HG03521 (cell line): ENCODE results near the gene TBPL2.
"Not testable (repeated sequence)": the region's sequence is repeated elsewhere in the genome, so short reads cannot be mapped to it uniquely, and the experiment has no call there.

Source experiments
- ATAC-seq: cut with Tn5 transposase; IDR thresholded peaks from one replicate; pipeline ENCODE4 v1.9.1; 2021; ENCODE audit warnings: mild to moderate bottlenecking, moderate library complexity; ENCODE audit not compliant: unreplicated experiment

Gene TBPL2

DNA sequence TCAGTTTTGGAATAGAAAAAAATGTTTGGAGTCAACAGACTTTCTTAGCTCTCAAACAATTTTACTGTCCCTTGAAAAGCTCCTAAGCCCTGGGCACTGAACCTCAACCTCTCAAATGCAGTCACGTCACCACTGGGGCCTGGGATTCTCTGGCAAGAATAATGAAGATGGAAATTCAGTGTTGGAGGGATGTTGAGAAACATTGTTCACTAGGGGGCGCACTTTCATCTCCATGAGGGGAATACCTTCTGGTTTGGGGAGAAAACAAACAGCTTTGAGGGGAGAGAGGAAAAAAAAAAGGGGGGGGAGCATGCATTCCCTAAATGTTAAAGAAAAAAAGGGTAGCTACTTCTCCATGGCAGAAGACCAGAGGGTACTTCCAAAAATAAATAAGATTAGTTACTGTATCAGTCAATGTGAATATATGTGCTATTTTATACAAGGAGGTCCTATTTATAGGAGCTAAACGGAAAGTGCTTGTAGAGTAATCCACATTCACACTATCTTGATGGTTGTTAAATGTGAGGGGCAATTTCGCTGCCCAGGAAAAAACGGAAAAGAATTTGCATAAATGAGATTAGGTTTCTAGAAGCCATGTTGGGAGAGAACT is 5.8 kb upstream of the TBPL2 start:
- no peak for ATAC-seq

DNA sequence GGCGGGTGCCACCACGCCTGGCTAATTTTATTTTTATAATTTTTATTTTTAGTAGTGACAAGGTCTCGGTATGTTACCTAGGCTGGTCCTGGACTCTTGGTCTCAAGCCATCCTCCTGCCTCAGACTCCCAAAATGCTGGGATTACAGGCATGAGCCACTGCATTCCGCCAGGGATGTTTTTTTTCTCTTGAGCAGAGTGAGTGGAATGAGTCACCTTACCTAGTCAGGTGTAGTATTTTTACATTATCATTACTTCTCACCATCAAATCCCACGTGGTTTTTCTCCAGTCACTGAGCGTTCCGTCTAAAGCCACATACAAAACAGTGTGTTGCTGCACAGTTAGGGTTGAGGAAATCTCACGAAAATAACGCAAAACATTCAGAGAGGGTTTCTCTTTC is 870 bp upstream of the TBPL2 start:
- ATAC-seq, result no peak

DNA sequence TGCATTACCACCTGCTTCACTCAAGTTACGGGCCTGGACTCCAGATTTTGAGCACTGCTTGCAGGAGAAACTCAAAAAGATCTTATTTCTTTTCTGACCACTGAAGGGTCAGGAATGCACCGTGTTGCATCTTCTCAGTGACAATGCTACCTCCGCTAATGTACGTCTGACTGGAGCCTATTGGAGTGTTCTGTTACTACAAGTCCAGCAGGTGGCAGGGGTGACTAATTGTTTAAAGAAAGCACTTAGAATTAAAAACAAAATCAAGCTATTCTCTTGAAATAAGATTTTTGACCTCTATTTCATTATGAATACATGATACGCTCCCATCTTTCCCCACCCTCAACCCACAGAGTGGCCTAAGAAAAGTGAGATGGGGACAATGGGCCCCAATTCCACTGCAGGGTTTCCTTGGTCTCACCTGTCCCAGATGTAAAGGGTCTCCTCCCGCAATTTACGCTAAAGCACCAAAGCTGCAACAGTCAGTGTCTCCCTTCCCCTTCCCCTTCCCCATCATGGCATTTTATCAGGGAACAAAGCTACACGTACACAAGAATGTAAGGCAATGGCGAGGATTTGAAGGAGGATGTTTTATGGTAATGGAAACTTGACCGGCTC is 2.2 kb downstream of the TBPL2 start:
- ATAC-seq, result peak; percentile 48

DNA sequence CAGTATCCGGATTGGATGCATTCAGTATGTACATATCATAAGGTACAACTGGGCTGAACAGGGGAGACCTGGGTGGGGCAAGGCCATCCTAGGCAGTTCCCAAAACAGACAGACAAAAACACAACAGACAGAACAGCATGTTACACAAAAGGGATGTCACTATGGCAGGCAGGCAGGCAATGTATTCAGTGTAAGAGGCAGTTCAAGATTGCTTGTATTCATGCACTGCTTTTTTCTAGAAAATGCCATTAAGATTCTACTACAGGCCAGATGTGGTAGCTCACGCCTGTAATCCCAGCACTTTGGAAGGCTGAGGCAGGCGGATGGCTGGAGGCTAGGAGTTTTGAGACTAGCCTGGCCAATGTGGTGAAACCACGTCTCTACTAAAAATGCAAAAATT is 3.5 kb downstream of the TBPL2 start:
- ATAC-seq, result no peak

DNA sequence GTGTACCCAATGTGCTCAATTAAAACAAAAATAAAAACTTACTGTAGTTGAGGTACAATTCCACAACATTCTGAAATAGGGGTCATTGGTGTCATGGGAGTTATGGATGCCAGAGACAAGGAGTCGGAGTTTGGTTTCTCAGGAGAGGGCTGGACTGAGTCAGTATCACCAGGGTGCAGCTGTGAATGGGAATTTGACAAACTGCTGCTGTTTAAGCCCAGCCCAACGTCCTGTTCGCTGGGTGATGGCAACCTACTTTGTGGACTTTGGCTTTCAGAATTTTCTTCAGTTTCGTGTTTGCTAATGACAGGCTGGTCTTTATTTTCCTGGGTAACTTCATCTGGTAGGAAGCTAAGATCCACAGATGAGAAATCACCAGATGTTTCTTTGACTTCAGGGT is 3.9 kb downstream of the TBPL2 start:
- no peak for ATAC-seq

DNA sequence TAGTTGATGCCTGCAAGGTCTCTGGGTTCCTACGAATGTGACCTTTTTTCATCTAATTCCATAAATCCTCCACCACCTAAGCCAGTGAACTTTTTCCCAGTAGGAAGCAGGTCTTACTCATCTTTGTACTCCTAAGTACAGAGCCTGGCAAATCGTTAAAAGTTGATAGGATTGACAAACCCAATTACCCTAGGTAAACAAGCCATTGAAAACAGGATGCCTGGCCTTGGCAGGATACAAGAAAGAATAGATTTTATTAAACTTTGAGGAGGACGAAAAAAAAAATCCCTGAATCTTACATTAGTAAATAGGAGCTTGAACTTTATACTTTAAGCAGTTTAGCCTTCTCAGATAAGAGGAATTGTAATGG is 5.6 kb downstream of the TBPL2 start:
- no peak for ATAC-seq

DNA sequence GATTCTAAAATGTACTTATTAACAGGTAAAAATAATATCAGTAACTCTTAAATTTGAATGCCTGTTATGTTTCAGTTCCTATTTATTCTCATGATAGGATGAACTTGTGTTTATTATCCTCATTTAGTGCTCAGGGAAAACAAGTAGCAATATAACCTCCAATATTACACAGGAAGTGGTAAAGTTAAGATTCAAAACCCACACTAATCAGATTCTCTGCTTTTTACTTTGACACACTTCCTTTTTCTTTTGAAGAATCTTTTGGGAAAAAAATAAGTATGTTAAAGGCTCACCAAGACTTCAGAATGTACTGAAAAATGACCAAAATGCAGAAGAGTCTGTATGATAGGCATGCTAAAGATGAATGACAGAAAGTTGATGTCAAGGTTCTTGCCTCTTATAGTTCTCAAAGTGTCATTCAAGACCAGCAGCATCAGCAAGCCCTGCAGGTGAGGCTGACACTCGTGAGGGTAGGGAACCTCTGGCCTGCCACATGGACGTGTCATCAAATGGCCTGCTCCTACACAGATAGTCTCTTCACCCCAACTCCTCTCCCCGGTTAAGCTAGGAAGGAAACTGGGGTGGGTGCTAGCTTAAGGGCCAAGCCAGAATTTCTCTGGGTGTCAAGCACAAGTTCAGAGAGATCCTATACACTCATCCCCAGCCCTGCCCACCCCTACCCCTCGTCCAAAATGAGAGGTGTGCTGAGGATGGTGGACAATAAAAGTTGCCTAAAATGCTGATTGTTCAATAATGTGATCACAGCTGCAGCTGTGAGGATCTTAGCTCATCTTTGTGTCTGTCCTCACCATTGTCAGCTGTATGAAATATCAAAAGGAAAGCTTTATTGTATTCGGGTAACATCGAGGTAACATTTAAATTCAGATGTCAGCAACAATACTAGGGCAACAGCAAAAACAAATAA is 6.3 kb downstream of the TBPL2 start:
- no peak for ATAC-seq

DNA sequence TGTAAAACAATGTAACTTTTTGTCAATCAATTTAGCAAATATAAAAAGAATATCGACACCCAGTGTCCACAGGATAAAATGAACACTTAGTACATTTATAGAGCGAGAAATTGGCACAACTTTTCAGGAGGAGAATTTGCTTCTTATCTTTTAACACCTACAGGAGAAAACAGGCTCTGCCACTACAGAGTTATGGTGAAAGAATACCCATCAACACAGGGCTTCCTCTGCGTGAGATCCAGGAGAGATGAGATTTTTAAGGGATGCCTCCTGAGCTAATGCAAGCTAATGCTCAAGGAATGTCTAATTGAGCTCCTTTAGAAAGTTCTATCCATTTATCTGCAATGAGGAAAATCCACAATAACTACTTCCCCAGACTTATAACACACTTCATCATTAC is 7.8 kb downstream of the TBPL2 start:
- no peak for ATAC-seq

DNA sequence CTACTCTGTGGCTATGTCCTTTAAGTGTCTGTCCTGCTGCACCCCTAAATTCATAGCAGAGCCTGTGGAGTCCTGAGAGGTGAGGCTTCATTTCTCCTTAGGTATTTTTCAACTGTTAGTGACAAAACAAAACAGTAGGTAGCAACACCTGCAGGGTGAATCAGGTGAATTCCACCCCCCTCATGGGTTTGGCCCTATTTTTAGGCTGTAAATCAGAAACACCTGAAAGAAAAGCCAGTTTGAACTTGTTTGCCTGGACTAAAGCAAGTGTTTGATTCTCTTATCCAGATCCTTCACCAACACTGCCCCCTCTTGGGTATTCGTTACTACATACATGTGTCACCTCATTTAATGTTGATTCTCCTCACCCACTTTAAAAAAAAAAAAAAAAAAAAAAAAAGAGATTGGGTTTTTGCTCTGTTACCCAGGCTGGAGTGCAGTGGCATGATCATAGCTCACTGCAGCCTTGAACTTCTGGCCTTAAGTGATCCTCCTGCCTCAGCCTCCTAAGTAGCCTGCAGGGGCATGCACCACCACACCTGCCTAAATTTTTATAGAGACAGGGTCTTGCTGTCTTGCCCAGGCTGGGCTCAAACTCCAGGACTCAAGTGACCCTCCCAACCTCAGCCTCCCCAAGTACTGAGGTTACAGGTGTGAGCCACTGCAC is 10.3 kb downstream of the TBPL2 start:
- no peak for ATAC-seq

DNA sequence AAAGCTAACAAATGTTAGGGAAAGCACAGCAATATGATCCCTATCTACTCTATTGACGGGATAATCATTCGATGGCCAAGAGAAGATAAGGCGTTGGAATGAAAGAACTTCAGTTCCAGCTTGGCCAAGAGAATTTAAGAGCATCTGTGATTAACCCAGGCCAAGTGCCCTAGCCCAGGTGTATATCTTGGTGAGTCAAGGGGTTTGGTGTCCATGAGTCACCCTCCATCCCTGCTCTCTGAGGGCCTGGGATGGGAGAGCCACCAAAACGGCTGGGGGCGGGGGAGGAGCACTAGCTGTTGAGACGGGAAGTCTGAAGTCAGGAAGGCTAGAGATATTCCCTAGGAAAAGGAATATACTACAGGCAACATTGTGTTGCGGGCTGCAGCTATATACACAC is 13.0 kb downstream of the TBPL2 start:
- no peak for ATAC-seq

DNA sequence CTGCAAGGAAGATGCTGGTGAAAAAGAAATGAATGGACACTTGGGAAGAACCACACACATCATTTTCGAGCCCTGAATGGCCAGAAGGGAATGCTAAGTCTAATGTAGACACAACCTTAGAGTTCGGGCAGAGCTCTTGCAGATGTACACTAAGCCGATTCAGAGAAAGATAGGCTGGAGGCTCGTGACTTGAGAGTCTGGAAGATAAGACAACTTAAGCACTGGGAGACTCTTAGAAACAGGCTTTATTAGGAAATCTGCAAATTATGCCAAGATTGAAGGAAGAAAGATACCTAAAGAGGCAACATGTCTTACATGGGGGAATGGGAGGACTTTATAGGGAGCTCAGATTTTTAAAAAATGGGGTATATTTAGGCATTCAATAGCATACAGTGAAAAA is 13.5 kb downstream of the TBPL2 start:
- no peak for ATAC-seq

DNA sequence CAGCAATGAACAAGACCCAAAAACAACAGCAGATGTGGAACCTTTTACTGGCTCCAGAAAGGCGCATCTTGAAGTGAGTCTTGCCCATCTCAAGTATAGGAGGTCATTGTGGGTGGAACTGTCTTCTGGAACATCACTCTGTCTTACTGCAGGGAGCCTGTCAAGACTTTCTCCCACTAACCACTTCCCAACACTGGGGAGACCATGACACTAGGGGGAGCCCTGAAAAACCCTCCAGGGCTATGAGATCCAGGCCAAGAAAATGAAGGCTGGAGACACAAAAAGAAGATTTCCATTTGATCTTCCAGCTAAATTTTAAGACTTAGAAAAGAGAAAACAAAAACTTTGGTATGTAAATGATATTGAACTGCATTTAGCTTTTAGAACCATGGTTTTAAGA is 15.3 kb downstream of the TBPL2 start:
- ATAC-seq, result no peak

DNA sequence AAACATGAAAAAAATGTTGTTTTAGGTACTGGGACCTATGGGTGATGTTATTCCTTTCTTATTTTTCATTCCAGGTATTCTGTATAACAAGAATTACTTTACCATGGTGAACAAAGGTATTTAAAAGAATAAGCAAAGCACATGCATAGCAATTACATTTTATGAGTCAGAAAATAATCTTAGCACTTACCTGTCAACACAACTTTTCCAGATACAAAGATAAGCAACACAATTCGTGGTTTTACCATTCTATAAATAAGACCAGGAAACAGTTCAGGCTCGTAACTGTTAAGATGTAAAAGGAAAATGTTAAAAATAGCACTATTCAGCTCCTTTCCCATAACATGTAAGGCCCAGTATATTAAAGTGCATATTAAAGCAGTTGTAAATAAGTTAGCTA is 16.4 kb downstream of the TBPL2 start:
- ATAC-seq, result no peak

DNA sequence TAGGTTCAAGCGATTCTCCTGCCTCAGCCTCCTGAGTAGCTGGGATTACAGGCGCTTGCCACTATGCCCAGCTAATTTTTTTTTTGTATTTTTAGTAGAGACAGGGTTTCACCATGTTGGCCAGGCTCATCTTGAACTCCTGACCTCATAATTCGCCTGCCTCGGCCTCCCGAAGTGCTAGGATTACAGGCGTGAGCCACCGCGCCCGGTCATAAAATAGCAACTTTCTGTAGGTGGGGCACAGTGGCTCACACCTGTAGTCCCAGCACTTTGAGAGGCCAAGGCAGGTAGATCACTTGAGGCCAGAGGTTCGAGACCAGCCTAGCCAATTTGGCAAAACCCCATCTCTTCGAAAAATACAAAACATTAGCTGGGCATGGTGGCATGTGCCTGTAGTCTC is 18.1 kb downstream of the TBPL2 start:
- not testable (repeated sequence) for ATAC-seq

DNA sequence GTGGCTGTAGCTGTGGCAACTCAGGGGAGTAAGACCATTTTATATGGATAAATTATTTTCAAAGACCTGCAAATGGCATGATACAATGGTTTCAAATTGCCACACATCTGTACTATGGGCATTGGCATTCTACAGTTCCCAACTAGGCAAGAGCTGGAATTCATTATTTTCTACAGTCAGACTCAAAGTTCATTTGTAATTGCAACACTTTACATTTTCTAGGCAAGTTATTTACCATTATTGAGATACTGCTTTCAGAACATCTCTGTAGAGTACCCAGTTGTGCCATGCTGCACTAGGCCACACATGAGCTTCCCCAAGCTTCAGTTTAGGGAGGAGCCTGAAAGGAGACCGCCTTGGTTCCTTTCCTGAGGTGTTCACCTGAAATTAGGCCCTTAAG is 20.8 kb downstream of the TBPL2 start:
- ATAC-seq, result no peak

DNA sequence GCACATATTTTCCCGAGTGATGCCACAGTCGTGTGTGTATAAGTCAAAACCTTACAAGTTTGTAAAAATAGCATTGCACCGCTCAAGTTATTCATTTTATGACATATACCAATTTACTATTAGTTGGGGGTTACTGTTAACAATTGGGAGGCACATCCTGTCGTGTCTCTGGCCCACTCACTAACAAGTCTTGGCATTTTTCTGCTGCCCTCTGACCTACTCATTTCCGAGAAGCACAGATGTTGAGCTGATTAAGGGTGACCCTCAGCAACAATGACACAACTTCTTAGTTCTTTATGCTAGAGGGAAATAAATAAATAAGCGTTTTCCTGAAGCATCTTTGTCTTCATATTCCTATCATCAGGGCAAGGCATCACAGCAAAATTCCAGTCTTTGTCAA is 22.0 kb downstream of the TBPL2 start:
- ATAC-seq, result no peak

DNA sequence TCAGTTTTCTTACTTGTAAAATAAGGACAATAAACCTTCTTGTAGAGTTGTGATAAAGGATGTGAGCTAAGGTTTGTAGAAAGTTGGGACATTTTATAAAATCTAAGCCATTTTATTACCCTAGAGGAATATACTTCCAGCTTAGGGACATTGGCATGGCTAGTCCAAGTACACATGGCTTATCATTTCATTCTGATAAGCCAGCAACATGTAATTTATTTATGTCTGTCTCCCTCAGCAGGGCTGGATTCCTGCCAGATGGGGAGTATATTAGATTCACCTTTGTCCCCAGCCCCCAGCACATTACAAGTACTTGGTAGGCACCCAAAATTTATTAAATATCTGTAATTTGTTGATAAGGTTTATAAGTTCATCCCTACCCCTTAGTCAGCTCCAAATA is 22.5 kb downstream of the TBPL2 start:
- ATAC-seq, result no peak

DNA sequence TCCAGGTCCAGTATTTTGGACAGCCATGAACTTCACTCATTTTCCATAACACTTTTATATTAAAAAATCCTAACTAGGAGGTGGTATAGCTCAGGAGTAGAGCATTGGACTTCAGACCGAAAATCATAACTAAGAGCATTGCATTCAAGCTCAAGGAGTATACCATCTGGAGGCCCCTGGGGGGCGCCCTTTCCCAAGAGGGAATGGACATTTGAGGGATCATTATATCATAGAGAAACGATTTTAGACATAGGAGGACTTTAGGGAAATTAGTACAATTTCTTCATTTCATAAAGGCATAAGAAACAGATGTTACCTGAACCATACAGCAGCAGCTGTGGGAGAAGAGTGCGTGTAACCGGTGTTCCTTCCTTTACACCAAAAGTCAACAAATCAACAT is 23.6 kb downstream of the TBPL2 start:
- ATAC-seq, result no peak

DNA sequence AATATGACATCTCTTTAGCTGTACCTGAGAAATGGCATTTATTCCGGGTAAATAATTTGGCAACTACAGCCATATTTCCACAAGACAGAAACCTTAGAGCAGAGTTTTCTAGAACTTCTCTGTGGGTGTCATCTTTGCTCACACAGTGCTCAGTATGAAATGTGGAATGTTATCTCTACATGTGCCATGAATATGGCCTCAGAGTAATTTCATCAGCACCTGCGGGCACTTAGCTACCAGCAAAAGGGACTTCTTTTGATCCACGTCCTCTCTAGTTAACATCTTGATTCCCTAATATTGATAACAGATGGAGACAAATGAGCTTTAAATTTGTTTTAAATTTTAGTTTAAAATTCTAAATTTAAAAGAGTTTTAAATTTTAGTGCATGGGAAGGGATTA is 25.9 kb downstream of the TBPL2 start:
- no peak for ATAC-seq

DNA sequence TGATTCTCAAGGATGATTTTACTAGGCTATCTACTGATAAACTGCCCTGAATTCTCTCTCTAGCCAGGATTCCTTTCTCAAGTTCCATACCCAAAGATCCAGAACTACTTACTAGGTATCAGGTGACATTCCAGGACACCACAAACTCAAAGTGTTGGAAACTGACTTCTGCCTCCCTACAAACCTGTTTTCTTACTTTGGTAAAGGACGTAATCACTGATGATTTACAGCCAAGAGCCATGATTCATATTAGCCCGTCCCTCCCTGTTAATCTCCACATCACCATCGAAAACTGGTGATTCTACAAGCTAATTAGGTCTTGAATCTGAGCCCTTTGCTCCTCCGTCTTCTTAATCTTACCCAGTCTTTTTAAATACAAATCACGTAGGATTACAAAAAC is 27.7 kb downstream of the TBPL2 start:
- no peak for ATAC-seq
